Parathyroid adenoma (tissue), 2 donors: ENCODE results near the gene PPP1R14B.

ENCODE experiments used
- H2AFZ ChIP-seq: fragments of 300-600 bp; sonication (generic); one replicate; pipeline ENCODE4 v1.7.0; 2017; ENCODE audit warnings: antibody characterized with exemption, mild to moderate bottlenecking
- H3K27ac ChIP-seq: fragments of 300-600 bp; sonication (generic); one replicate; pipeline ENCODE4 v1.7.0; 2017
- H3K27me3 ChIP-seq: fragments of 300-600 bp; sonication (generic); one replicate; pipeline ENCODE4 v1.7.0; 2017; ENCODE audit warnings: low read length; ENCODE audit not compliant: control insufficient read depth, insufficient read depth
- H3K36me3 ChIP-seq: fragments of 300-600 bp; sonication (generic); one replicate; pipeline ENCODE4 v1.7.0; 2017; ENCODE audit warnings: low read length; ENCODE audit not compliant: control insufficient read depth, insufficient read depth
- H3K4me1 ChIP-seq: fragments of 300-600 bp; sonication (generic); one replicate; pipeline ENCODE4 v1.7.0; 2017; ENCODE audit warnings: control low read depth
- H3K4me2 ChIP-seq: fragments of 300-600 bp; sonication (generic); one replicate; pipeline ENCODE4 v1.7.0; 2017; ENCODE audit warnings: low read length
- H3K4me3 ChIP-seq: fragments of 300-600 bp; sonication (generic); one replicate; pipeline ENCODE4 v1.7.0; 2017; ENCODE audit warnings: low read depth, low read length
- H3K79me2 ChIP-seq: fragments of 300-600 bp; sonication (generic); one replicate; pipeline ENCODE4 v1.7.0; 2017; ENCODE audit warnings: control low read depth
- H3K9ac ChIP-seq: fragments of 300-600 bp; sonication (generic); one replicate; pipeline ENCODE4 v1.7.0; 2017; ENCODE audit warnings: mild to moderate bottlenecking
- H3K9me3 ChIP-seq: fragments of 300-600 bp; sonication (generic); one replicate; pipeline ENCODE4 v1.7.0; 2017; ENCODE audit warnings: low read length; ENCODE audit not compliant: control insufficient read depth
- CTCF ChIP-seq: fragments of 300-600 bp; sonication (generic); IDR thresholded peaks from one replicate; pipeline ENCODE4 v1.7.0; 2017; ENCODE audit warnings: antibody characterized with exemption, mild to moderate bottlenecking
- donor health status: primary hyperparathyroidism.

PPP1R14B gene

GRCh38 chr11:64203421-64204079, 43.2 kb downstream of the PPP1R14B start:
- H3K79me2 ChIP-seq, result no peaks in the 10 kb centered on the region
- peaks cover 4% of the 10 kb centered on the region for H3K4me1 ChIP-seq
- no peak overlapping the region for H2AFZ ChIP-seq
- no peaks in the 10 kb centered on the region for H3K9me3 ChIP-seq
- H3K36me3 ChIP-seq, result no peaks in the 10 kb centered on the region
- H3K27me3 ChIP-seq, result no peaks in the 10 kb centered on the region
- H3K27ac ChIP-seq, result no peak overlapping the region
- no peak overlapping the region for H3K4me3 ChIP-seq
- H3K4me2 ChIP-seq, result no peak overlapping the region
- no peak for TF ChIP-seq CTCF
- no peak overlapping the region for H3K9ac ChIP-seq

- no peak overlapping the region for H3K4me3 ChIP-seq
- no peaks in the 10 kb centered on the region for H3K9me3 ChIP-seq
- no peak for TF ChIP-seq CTCF
- peaks cover 4% of the 10 kb centered on the region for H3K4me1 ChIP-seq
- no peak overlapping the region for H3K27ac ChIP-seq
- no peaks in the 10 kb centered on the region for H3K79me2 ChIP-seq
- H3K27me3 ChIP-seq, result no peaks in the 10 kb centered on the region
- no peak overlapping the region for H3K9ac ChIP-seq
- H2AFZ ChIP-seq, result no peak overlapping the region
- H3K4me2 ChIP-seq, result no peak overlapping the region
- no peaks in the 10 kb centered on the region for H3K36me3 ChIP-seq
Measured at GRCh38 chr11:64202992-64203391, 43.8 kb downstream of the PPP1R14B start.

- H2AFZ ChIP-seq, result no peak overlapping the region
- H3K79me2 ChIP-seq, result no peaks in the 10 kb centered on the region
- H3K36me3 ChIP-seq, result no peaks in the 10 kb centered on the region
- no peak overlapping the region for H3K27ac ChIP-seq
- no peak overlapping the region for H3K9ac ChIP-seq
- H3K4me3 ChIP-seq, result no peak overlapping the region
- no peaks in the 10 kb centered on the region for H3K9me3 ChIP-seq
- H3K4me2 ChIP-seq, result no peak overlapping the region
- no peak for TF ChIP-seq CTCF
- peaks cover 4% of the 10 kb centered on the region for H3K4me1 ChIP-seq
- H3K27me3 ChIP-seq, result no peaks in the 10 kb centered on the region
Measured at GRCh38 chr11:64201543-64201942, 45.2 kb downstream of the PPP1R14B start.

DNA sequence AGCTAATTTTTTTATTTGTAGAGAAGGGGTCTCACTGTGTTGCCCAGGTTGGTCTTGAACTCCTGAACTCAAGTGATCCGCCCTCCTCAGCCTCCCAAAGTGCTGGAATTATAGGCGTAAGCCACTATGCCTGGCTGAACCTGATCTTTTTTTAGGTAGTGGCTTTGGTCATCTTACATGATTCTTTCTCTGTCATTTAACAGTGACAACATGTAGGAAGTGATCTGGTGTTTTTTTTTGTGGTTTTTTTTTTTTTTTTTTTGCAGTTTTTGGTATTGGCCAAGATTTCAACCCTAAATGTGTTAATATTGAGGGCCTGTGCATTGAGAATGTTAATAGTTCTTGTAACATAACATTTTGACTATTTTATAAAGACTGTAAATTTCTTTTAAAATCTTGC, 48.2 kb downstream of the PPP1R14B start:
- Histone ChIP-seq H3K27me3 (no peaks in the 10 kb centered on the region), H3K9me3 (no peaks in the 10 kb centered on the region), H3K79me2 (no peaks in the 10 kb centered on the region), H3K4me2 (no peak overlapping the region), H3K27ac (no peak overlapping the region), H3K4me3 (no peak overlapping the region), H3K4me1 (no peaks in the 10 kb centered on the region), H3K9ac (no peak overlapping the region), H2AFZ (no peak overlapping the region), H3K36me3 (no peaks in the 10 kb centered on the region)
- TF ChIP-seq CTCF, result no peak

DNA sequence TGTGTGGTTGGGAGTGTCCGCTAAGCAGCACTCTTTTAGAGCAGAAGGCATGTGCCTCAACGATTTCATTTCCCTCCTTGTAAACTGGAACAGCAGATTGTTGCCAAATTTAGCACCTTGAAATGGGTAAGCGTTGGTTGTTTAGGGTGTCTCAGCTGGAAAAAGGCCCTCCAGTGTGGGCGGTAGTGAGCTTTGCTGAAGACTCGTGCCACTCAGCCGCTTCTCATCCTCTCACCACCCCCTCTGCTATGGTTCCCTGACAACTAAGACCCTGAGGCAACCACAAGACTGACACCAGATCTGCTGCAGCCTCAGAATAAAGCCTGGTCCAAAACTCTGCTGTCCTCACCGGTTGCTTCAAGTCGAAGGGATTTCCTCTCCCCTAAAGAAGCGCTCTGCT, 50.1 kb downstream of the PPP1R14B start:
- no peaks in the 10 kb centered on the region for H3K27me3 ChIP-seq
- no peaks in the 10 kb centered on the region for H3K4me1 ChIP-seq
- no peak overlapping the region for H3K9ac ChIP-seq
- H3K36me3 ChIP-seq, result no peaks in the 10 kb centered on the region
- no peak overlapping the region for H3K4me3 ChIP-seq
- H3K9me3 ChIP-seq, result no peaks in the 10 kb centered on the region
- no peak for TF ChIP-seq CTCF
- no peak overlapping the region for H2AFZ ChIP-seq
- no peaks in the 10 kb centered on the region for H3K79me2 ChIP-seq
- no peak overlapping the region for H3K27ac ChIP-seq
- no peak overlapping the region for H3K4me2 ChIP-seq
